NCI-H2196 (cell line): ENCODE data around the gene GDF2.

Experiments used
- DNase-seq: peaks from one replicate; lab custom pipeline; 2025; ENCODE audit not compliant: unreplicated experiment; lab: John Stamatoyannopoulos, UW

Gene GDF2

DNA sequence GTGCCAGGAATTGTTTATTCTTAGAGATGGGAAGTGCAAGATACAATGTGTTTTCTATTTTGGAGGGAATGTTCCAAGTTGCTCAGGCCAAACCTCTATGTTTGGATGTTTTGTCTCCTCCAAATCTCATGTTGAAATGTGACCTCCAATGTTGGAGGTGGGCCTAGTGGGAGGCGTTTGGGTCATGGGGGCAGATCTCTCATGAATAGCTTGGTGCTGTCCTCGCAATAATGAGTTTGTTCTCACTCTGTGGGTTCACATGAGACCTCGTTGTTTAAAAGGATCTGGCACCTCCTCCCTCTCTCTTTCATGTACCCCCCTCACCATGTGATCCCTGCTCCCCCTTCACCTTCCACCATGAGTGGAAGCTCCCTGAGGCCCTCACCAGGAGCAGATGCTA, 30.6 kb upstream of the GDF2 start:
- DNase-seq = no peak

DNA sequence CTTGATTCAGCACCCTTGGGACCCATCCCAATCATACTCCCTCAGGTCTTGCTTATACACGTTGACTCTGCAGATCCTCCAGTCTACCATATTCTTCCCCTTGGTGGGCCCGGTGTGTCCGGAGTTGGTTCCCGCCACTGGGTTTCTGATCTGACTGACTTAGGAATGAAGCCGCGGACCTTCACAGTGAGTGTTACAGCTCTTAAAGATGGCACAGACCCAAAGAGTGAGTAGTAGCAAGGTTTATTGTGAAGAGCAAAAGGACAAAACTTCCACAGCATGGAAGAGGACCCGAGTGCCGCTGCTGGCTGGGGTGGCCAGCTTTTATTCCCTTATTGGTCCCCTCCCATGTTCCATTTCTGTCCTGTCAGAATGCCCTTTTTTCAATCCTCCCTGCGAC, 28.2 kb upstream of the GDF2 start:
- no peak for DNase-seq

DNA sequence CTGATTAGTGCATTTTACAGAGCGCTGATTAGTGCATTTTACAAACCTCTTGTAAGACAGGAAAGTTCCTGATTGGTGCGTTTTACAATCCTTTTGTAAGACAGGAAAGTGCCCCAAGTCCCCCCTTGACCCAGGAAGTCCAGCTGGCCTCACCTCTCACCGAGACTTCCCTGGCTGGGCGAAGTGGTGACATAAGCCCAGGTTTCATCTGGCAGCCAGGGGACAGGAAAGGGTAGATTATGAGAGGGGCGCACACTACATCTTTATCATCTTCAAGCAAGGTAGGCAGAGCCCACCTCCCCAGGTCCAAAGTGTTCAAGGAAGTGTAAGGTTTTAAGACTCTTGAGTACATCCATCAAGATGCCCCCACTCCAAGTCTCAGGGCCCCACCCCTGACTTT, 27.8 kb upstream of the GDF2 start:
- no peak for DNase-seq

DNA sequence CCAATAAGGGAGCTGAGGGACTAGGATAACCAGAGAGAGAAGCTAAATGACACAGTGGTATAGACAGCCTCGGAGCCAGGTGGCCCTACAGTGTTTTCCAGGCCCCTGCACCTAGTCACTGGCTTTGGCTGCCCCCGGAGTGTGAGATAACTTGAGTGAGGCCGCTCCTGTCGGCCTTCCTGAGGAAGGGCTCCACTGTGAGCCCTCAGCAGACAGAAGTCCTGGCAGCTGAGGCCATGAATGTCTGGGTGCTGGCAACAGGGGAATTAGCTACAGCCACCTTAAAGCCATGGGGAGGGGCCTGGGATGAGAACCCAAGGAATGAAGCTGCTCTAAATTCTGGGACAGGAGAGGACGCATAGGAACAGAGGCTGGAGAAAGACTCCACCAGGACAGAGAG, 26.8 kb upstream of the GDF2 start:
- DNase-seq = no peak

DNA sequence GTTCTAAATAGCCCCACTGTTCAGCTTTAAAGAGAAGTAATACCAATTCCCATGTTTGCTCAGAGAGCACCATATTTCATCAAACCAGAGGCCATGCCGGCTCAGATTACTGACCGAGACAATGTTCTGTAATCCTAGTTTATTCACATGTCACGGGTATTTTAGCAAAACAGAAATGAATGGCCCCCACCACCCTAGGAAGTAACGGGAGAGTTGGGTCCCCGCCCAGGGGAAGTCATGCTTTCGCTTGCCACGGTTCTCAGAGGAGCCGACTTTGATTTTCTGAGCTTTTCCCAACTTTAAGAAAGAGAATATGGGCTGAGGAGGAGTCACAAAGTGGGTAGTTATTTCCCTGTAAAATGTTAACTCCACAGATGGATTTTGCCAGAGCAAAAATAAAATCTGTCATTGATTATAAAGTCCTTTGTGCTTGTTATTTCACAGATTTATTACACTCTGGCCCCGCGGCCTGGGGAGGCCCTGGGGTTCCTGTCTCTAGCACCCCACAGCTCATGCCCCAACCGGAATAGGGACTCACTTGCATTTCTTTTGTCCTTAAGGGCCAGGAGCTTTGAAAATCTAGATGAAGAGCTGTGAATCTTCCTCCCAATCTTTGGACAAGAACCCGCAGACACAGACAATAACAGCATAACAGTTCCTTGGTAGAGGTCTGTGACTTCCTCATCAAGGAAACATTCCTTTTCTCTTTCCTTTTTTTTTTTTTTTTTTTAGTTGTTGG, 25.9 kb upstream of the GDF2 start:
- DNase-seq = no peak

DNA sequence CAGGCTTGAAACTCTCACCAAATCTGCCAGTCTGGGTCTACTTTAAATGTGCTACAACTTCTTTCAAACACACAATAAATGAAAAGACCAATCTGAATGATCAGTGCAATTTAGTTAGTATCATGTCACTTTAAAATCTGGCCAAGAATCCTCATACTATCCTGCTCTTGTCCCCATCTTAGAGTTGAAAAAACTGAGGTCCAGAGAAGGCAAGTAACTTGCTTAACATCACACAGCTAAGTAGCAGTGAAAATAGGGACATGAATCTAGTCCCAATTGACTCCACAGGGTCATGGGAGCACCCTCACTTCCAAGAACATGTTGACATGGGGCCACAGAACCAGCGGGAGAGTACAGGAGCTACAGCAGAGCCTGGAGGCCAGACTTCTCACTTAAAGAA, 25.3 kb upstream of the GDF2 start:
- DNase-seq = no peak

DNA sequence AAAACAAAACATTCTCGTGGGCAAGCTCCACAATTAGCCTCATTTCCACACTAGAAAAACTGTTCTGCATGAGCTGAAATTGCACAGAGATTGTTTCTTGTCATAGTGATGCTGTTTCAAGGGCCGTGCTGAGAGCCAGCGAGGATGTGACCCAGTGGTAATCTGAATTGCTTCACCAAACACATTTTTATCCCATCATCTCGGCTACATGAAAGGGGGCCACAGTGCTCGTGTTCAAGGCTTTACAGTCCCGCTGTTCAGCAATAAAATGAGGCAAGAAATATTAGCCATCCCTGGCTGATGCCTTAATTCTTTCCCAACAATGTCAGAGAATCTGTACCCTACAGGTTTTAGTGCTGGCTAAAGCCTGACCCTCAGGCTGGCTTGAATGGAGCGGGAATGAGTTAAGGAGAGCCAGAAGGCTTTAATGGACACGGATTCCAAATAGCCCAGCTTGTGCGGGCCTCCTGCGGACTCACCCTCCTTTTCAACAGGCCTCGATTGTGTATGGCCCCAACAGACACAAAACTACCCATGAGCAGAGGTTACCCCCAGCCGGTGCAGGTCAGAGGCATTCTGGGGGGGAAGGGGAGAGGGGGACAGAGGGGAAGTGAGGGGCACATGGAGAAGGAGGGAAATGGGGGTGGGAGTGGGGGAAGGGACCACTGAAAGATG, 24.3 kb upstream of the GDF2 start:
- DNase-seq = no peak

DNA sequence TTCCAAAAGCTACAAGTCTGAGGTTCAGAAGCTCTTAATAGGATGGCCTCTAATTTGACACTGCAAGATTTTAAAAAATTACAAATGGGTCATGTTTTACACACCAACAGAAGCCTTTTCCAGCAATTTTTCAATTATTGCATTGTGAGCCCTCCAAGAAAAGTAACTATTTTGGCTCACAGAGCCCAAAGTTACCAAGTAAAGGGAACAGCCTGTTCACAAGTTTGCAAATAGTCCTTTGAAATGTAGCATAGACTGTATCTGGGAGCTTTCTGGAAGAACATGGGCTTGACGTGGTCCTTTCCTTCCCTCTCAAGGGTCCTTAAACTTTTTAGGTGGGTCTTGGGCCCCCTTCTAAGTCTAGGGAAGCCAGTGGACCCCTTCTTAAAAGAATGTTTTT, 23.5 kb upstream of the GDF2 start:
- no peak for DNase-seq

DNA sequence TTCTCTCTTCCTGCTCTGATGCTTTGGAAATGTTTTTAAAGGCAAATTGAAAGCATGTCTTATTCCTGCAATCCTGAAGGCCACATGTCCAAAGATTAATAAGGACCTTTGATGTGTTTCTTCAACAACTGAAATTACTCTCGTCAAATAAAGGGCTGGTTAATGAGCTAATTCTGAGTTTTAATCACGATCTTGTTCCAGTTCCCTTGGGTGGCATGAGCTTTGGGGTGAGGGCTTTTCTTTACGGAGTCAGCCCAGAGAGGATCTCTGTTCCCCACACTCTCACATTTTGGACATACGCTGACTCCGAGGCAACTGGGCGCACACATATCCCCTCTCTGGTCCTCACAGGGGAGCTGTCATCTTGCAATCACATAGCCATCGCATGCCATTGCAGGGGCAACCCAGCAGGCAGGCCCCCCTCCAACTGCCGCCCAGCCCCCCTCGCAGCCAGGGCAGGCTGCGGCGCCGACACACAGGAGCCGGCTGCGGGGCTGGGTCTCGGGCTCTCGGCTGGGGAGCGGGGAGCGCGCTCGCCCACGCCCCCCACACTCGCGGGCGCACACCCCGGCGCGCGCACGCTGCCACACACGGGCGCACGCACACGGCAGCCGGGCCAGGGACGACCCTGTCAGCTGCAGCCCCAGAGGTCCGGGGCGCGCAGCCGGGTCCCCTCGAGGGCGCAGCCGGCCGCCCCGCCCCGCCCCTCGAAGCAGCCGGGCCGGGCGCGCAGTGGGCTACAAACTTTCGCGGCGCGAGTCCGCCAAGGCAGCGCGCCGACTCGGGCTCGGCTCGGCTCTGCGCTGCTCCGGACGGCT, 22.4 kb upstream of the GDF2 start, which contains the start of gene GDF10:
Gene GDF10, plus strand, starts transcription at position 587 of the 818 bp plus-strand sequence. CDS start 455 bp downstream, outside the sequence.
- no peak for DNase-seq

DNA sequence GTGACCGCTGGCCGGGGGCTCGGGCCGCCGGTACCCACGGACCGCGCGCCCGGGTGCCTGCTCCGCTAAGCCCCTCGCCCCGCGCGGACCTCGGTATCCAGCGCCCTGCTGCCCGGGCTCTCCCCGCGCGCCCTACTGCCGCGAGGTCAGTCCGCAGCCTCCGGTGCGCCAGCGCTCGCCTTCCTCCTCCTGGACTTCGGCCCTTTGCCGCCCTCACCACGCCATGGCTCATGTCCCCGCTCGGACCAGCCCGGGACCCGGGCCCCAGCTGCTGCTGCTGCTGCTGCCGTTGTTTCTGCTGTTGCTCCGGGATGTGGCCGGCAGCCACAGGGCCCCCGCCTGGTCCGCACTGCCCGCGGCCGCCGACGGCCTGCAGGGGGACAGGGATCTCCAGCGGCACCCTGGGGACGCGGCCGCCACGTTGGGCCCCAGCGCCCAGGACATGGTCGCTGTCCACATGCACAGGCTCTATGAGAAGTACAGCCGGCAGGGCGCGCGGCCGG, 21.8 kb upstream of the GDF2 start:
- no peak for DNase-seq

DNA sequence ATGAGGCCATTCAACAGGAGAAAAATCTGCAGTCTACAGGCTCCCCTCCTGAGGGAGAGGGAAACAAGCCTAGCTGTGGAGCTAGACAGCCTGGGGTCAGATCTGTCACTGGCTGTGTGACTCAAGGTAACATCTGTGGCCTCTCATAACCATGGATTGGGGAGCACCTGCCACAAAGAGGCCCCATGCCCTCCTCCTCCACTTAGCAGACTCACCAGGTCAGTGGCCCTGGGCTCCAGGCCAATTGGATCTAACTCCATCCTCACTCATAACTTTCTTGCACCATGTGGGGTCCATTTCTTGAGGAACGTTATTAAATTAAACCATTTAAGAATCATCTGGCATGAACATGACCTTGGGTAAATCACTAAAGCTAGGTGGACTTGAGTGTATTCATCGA, 20.4 kb upstream of the GDF2 start:
- DNase-seq = no peak

DNA sequence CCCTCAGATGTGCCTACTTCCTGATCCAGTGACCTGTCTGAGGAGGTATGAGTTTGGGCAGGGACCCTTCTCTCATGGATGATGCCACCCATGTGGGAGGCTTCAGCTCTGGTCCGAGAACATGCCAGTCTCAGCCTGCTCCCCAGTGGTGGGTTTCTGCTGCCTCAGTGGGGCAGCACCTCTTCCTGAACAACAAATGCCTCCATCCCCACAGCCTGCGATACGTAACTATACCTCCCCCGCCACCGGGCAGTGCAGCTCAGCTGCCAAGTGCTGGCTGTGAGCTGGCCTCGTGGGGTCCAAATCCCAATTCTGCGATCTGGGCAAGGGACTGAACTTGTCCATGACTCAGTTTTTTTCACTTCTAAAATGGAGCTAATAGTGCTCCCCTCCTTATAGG, 19.1 kb upstream of the GDF2 start:
- DNase-seq = no peak

DNA sequence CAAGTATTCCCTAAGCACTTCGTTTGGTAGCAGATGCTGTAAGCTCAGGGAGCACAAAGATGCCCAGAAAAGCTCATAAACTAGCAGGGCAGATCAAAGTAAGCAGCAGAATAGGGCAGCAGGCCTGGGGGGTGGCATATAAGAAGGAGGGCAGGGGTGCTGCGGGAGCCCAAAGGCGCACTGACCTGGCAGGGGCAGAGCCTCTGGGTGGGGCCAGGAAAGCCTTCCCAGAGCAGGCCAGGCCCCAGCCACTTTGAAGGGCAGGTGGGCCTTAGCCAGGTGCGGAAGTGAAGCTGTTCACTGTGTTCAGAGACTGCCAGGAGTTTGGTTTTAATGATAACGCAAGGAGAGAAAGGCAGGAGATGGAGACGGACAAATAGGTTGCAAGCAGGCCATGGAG, 18.4 kb upstream of the GDF2 start:
- no peak for DNase-seq

DNA sequence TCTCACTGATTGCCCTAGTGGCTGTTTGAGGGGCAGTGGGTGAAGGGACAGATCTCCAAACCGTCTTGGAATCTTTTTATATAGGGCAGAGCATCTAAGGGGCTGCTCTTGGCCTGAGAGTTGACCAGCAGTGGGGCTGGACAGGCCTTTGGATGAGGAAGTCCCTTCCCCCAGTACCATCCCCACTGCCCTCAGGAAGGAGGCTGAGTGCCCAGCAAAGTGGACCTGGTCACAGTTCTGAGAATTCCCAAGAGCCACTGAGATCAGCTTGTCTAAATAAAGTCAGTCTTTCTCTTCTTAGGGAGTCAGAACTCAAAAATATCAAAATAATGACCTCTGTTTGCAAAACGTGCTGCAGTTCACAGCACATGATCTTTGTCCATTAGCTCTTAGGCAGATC, 16.7 kb upstream of the GDF2 start:
- DNase-seq = no peak

DNA sequence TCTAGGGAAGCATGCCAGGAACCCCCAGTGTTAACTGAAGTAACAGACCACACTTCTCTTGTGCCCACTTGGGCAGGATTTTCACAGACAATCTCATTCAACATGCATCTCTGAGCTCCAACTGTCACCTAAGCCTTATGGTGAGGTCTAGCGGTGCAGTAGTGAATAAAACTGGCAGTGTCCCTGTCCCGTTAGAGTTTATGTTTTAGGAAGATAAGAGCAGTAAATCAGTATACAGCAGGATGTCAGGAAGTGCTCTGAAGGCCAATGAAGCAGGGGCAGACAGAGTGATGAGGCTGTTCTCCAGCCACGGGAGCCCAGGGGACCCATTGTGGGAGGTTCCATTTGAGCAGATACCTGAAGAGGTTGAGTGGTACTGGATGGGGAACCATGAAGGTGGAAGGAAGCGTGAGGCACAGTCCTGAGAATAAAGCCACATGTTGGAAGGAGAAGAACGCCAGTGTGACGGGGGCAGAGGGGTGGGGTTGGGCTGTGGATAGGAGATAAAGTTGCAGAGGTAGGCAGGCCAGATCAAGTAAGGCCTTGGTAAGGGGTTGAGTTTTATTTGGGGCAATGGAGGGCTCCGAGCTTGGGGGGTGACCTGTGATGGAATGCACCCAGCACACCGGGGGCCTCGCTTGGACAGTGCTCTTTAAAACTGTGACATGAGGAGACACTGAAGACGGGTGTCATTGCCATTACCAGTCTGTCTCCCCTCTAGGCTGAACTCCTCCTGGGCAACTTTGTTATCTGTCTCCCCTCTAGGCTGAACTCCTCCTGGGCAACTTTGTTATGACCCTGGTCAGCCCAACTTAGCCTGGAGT, 15.7 kb upstream of the GDF2 start:
- DNase-seq = no peak

DNA sequence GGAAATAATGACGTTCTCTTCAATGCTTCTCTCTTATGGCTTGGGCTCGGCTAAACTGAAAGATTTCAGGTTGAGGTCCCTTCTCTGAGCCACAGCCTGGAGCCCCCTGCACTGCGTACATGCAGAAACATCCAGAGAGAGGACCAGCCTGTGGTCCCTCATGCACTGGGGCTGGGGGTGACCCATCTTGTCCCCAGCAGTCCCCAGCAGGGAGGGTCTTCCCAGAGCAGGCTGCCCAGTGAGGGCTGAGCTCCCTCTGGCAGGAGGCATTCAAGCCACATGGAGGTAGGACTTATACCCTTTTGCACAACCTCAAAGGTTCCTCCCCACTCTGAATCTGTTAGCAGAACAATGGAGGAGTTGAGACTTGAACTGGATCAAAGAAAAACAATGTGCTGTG, 14.9 kb upstream of the GDF2 start:
- DNase-seq = no peak

DNA sequence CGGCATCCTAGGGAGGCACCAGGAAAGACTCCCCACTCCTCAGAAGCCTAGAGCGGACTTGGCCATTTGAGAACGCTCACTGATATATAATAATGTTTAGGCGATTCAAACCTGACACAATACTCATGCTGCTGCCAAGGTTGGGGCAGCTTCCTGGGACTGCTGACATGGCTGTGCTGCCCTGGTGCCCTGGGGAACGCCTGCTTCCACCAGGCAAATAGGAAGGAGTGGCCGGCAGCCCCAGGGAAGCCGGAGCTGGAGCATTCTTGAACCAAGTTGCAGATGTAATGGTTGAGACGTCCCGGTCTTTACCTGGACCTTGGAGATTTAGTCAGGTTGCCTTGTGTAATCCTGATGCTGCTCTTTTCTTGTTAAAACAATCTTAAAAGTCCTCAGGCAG, 13.5 kb upstream of the GDF2 start:
- no peak for DNase-seq

DNA sequence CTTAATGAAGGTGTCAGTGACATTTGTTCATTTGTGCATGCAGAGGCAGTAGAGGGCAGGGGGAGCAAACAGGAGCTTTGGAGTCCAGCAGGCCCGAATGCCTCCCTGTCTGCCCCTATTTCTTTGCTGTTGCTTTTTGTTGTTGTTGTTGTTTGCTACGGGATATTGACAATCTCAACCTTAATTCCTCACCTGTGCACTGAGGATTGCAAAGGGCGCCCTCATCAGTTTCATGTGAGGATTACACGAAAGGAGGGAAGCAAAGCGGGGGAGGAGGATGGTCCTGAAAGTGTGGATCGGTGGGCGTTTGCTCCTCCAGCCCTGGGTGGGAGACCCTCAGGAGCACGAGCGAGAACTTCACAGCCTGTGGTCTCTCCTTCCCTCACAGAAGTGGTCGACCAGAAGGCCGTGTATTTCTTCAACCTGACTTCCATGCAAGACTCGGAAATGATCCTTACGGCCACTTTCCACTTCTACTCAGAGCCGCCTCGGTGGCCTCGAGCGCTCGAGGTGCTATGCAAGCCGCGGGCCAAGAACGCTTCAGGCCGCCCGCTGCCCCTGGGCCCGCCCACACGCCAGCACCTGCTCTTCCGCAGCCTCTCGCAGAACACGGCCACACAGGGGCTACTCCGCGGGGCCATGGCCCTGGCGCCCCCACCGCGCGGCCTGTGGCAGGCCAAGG, 12.7 kb upstream of the GDF2 start:
- DNase-seq = no peak

DNA sequence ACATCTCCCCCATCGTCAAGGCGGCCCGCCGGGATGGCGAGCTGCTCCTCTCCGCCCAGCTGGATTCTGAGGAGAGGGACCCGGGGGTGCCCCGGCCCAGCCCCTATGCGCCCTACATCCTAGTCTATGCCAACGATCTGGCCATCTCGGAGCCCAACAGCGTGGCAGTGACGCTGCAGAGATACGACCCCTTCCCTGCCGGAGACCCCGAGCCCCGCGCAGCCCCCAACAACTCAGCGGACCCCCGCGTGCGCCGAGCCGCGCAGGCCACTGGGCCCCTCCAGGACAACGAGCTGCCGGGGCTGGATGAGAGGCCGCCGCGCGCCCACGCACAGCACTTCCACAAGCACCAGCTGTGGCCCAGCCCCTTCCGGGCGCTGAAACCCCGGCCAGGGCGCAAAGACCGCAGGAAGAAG, 12.2 kb upstream of the GDF2 start:
- no peak for DNase-seq

DNA sequence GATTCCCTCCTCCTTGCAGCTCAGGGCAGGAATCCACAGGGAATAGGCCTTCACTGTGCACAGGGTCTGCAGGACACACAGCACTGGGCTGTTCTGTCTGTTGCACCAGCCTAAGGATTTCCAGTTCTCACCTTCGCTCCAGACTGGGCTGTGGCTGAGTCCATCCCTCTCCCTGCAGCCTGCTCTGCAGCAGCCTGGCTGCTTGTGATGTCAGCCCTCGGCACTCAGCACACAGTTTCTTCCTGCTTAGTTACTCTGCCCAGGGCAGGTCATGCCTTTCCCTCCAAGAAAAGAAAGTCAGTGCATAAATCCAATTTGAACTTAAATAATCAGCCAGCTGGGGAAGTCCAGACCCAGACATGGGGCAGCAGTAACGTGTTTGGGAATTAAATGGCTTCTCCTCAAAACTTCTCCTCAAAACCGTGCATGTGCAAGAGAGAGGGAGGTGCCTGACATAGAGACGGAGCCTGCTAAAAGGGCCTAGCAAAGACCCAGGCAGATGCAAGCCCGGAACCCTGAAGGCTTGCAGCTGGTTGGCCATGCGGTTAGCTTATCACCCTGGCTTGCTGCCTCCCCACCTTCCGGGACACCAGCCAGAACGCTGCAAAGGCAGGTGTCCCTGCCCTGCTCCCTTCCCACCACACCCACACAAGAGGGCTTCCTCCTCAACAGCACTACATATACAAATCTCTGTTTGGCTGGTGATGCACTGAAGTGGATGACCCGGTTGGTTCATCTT, 10.9 kb upstream of the GDF2 start:
- DNase-seq = peak; percentile 60
